DND-41 (cell line): Measurements from ENCODE around the gene CRCP.
"Not testable (repeated sequence)": the region's sequence is repeated elsewhere in the genome, so short reads cannot be mapped to it uniquely, and the experiment has no call there.

Experiments used
- ATAC-seq: fragments of 200-7000 bp; cut with Tn5 transposase; 3 replicates; pipeline ENCODE4 v1.9.1; 2021; ENCODE audit warnings: low read depth; ENCODE audit not compliant: insufficient read depth
- DNase-seq: peaks from one replicate; pipeline ENCODE4 v3.0.0-alpha.2; 2020
- H2AFZ ChIP-seq: 2 replicates; pipeline ENCODE4 v1.6.0; 2012; ENCODE audit warnings: low read depth, low read length
- H3K27ac ChIP-seq: 2 replicates; pipeline ENCODE4 v1.5.1; 2012; ENCODE audit warnings: low read length, inconsistent platforms
- H3K27me3 ChIP-seq: fragments of 200-600 bp; sonication (generic); 2 replicates; pipeline ENCODE4 v1.6.0; 2012; ENCODE audit warnings: low read length, mild to moderate bottlenecking, inconsistent platforms; ENCODE audit not compliant: insufficient read depth, poor library complexity
- H3K36me3 ChIP-seq: 2 replicates; pipeline ENCODE4 v1.5.1; 2012; ENCODE audit warnings: low read length, inconsistent platforms; ENCODE audit not compliant: insufficient read depth
- H3K4me1 ChIP-seq: 2 replicates; pipeline ENCODE4 v1.5.1; 2012; ENCODE audit warnings: mild to moderate bottlenecking, low read length; ENCODE audit not compliant: insufficient read depth
- H3K4me2 ChIP-seq: 2 replicates; pipeline ENCODE4 v1.6.0; 2012; ENCODE audit warnings: mild to moderate bottlenecking, moderate library complexity, low read length, inconsistent platforms; ENCODE audit not compliant: insufficient read depth
- H3K4me3 ChIP-seq, 2 experiments: fragments of 200-600 bp in 1 of 2; shearing (Covaris generic) in 1 of 2; 2 replicates each; pipeline ENCODE4 v1.5.1; 2012 to 2016; ENCODE audit warnings: inconsistent platforms in 2 of 2, low read length in 2 of 2, mild to moderate bottlenecking in 2 of 2, low read depth in 1 of 2, moderate library complexity in 1 of 2
- H3K79me2 ChIP-seq: 2 replicates; pipeline ENCODE4 v1.6.0; 2012; ENCODE audit warnings: low read length, inconsistent platforms; ENCODE audit not compliant: insufficient read depth
- H3K9ac ChIP-seq: 2 replicates; pipeline ENCODE4 v1.6.0; 2012; ENCODE audit warnings: low read depth, mild to moderate bottlenecking, inconsistent platforms, low read length, moderate library complexity
- H3K9me3 ChIP-seq: 2 replicates; pipeline ENCODE4 v1.5.1; 2012; ENCODE audit warnings: low read length, moderate library complexity, mild to moderate bottlenecking, inconsistent platforms; ENCODE audit not compliant: insufficient read depth, severe bottlenecking
- H4K20me1 ChIP-seq: 2 replicates; pipeline ENCODE4 v1.6.0; 2012; ENCODE audit warnings: low read length; ENCODE audit not compliant: insufficient read depth
- CTCF ChIP-seq: IDR thresholded peaks from 2 replicates; pipeline ENCODE4 v1.5.1; 2012; ENCODE audit warnings: borderline replicate concordance, low read length, moderate library complexity, mild to moderate bottlenecking; ENCODE audit not compliant: poor library complexity, severe bottlenecking; ENCODE audit errors: extremely low read depth
- EZH2 ChIP-seq: IDR thresholded peaks from 3 replicates; pipeline ENCODE4 v1.6.1; 2012; ENCODE audit warnings: borderline replicate concordance, low read depth, mild to moderate bottlenecking, moderate library complexity, low read length, inconsistent platforms; ENCODE audit not compliant: severe bottlenecking

Gene CRCP

GRCh38 chr7:66167773-66168387 lies 53.2 kb downstream of the CRCP start:
- Histone ChIP-seq H3K4me2 (no peak overlapping the region), H3K4me3 (no peak overlapping the region), H3K9me3 (no peaks in the 10 kb centered on the region), H2AFZ (no peak overlapping the region), H3K27ac (no peak overlapping the region), H3K27me3 (no peaks in the 10 kb centered on the region), H3K9ac (no peak overlapping the region), H4K20me1 (no peaks in the 10 kb centered on the region), H3K79me2 (no peaks in the 10 kb centered on the region), H3K4me1 (no peaks in the 10 kb centered on the region), H3K36me3 (no peaks in the 10 kb centered on the region)
- TF ChIP-seq EZH2: no peak
- TF ChIP-seq CTCF: no peak
- ATAC-seq: no peak
- no peak for DNase-seq

GRCh38 chr7:66169616-66170015 lies 55.0 kb downstream of the CRCP start:
- Histone ChIP-seq H3K4me1 (no peaks in the 10 kb centered on the region), H3K36me3 (no peaks in the 10 kb centered on the region), H3K4me2 (no peak overlapping the region), H3K27ac (no peak overlapping the region), H3K27me3 (no peaks in the 10 kb centered on the region), H3K4me3 (no peak overlapping the region), H4K20me1 (no peaks in the 10 kb centered on the region), H3K79me2 (no peaks in the 10 kb centered on the region), H3K9ac (no peak overlapping the region), H2AFZ (no peak overlapping the region), H3K9me3 (no peaks in the 10 kb centered on the region)
- no peak for ATAC-seq
- no peak for DNase-seq
- no peak for TF ChIP-seq CTCF
- no peak for TF ChIP-seq EZH2

- Histone ChIP-seq H3K9ac (no peak overlapping the region), H3K27me3 (no peaks in the 10 kb centered on the region), H3K79me2 (no peaks in the 10 kb centered on the region), H3K9me3 (no peaks in the 10 kb centered on the region), H3K4me2 (no peak overlapping the region), H3K36me3 (no peaks in the 10 kb centered on the region), H3K4me1 (no peaks in the 10 kb centered on the region), H2AFZ (no peak overlapping the region), H4K20me1 (no peaks in the 10 kb centered on the region), H3K27ac (no peak overlapping the region), H3K4me3 (no peak overlapping the region)
- TF ChIP-seq CTCF (no peak), EZH2 (no peak)
- ATAC-seq (no peak), DNase-seq (no peak)
These were observed 55.9 kb downstream of the CRCP start for GRCh38 chr7:66170309-66171231.

GRCh38 chr7:66172536-66173401 lies 58.1 kb downstream of the CRCP start:
- not testable (repeated sequence) for ATAC-seq, H4K20me1 ChIP-seq, H3K4me3 ChIP-seq, DNase-seq, H3K79me2 ChIP-seq, H3K4me2 ChIP-seq, H3K27me3 ChIP-seq, H3K4me1 ChIP-seq, H3K36me3 ChIP-seq, H3K27ac ChIP-seq, H2AFZ ChIP-seq, H3K9ac ChIP-seq, H3K9me3 ChIP-seq
